Measurements from ENCODE around the gene CDH24. TPM values are rescaled to one million over a fixed set of nuclear protein-coding genes. Genes with fewer than 3 reads are reported as not detected.
A peak's percentile ranks its signal among the peaks of the same experiment; 100 is the strongest.

Gene CDH24
- total and polyA plus RNA-seq, 2 of the 4 experiments (the other 2 are of a cell fraction), result 3.9 to 24.4 TPM

DNA sequence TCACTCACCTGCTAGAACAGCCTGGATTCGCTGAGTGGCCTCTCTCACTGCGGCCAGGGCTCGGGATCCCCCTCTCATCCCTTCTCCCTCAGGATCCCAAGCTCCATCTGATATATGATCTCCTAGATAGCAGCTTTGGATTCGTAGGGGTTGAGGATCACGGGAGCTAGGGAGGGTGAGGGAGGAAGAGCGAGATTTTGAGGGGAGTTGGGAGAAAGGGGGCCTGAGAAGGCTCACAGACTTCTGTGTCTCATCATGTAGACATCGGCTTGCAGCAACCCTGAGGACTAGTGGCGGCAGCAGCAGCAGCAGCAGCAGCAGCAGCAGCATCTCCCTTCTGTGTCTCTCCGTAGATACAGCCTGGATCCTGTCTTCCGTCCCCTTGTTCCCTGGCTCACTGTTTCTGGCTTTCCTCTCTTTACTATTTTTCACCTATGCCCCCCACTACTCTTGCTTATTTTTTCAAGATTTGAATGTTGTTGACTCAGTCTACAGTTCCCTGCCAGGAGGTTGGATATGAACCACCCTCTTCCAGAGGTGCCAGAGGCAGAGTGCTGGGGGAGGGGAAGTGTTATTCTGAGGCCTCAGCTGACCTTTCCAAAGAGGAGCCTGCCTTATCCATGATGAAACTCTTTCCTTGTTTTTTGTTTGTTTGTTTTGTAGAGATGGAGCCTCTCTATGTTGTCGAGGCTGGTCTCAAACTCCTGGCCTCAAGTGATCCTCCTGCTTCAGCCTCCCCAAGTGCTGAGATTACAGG, 47.4 kb upstream of the CDH24 start, which contains the start of gene CIROP:
Gene CIROP (minus strand): TSS at position 399 of the 757 bp plus-strand sequence. CDS start 69 bp downstream, at position 330.
- no peak within 1 kb of the TSS for H3K4me3 ChIP-seq (ENCODE audit: insufficient read depth, low read depth, low read length)
- CTCF ChIA-PET, result interaction anchor here (0.7 to 1.4 kb wide), 2 partner anchors 36 to 43 kb away, joined by 3 to 4 read pairs; no protein-coding TSS in a partner anchor
- peak within 1 kb of the TSS; percentile 41; the same call in 1 of the 2 replicates for H4K5ac ChIP-seq (ENCODE audit: low read depth, low read length)
- peak within 1 kb of the TSS; percentile 66 for H2AK9ac ChIP-seq (replicated peaks; ENCODE audit: low read depth, low read length, poor library complexity)
- POLR2A ChIA-PET (ENCODE audit: unreplicated experiment), result no interaction called here
- H3K9me1 ChIP-seq (ENCODE audit: insufficient read depth, low read length), result peaks cover 2% of the 10 kb centered on the region; the same call in 1 of the 2 replicates
- H3K27ac ChIP-seq (ENCODE audit: insufficient read depth, low read length), result peak within 1 kb of the TSS; percentile 22; the same call in 1 of the 2 replicates
- in situ Hi-C loops (cut with MboI; ENCODE audit: low sequenced_read_pairs) (loop anchor here (5.0 kb wide), 1 partner anchor 37 kb away; no protein-coding TSS in a partner anchor), intact Hi-C loops (cut with micrococcal nuclease) (no loop called here), dilution Hi-C loops (cut with HindIII; ENCODE audit: low sequenced_read_pairs, unreplicated experiment) (no loop called here)
- H2BK5ac ChIP-seq (ENCODE audit: low read depth, low read length, poor library complexity, severe bottlenecking), result no peak within 1 kb of the TSS
- peak within 1 kb of the TSS; percentile 90 for H2AFZ ChIP-seq (replicated peaks; ENCODE audit: low read length, poor library complexity)
- no peaks in the 10 kb centered on the region for H3K27me3 ChIP-seq (ENCODE audit: control insufficient read depth, insufficient read depth, low read length)
- H2AK5ac ChIP-seq (ENCODE audit: low read depth, low read length), result peak within 1 kb of the TSS; percentile 77
- WGBS, 2 experiments (ENCODE audit: extremely low coverage in 2 of 2, insufficient read length in 1 of 2), result 0% methylated on average over 2 of the region's 11 CpGs; no CpG with 5 or more reads in 1 of the 2 experiments
- H3K14ac ChIP-seq (replicated peaks; ENCODE audit: low read depth, low read length), result peak within 1 kb of the TSS; percentile 90
- H3K36me3 ChIP-seq (ENCODE audit: control insufficient read depth, insufficient read depth, low read length), result peaks cover 3% of the 10 kb centered on the region; the same call in 1 of the 2 replicates
- H4K8ac ChIP-seq (ENCODE audit: low read depth in 2 of 2, low read length in 2 of 2), result peak within 1 kb of the TSS; percentile 39 to 59; a peak in 3 of 4 replicates
- peak within 1 kb of the TSS; percentile 56 for H3K9ac ChIP-seq (ENCODE audit: low read depth, low read length)
- H2BK20ac ChIP-seq (ENCODE audit: low read depth, low read length), result peak within 1 kb of the TSS; percentile 52; the same call in 1 of the 2 replicates
- peaks cover 10% of the 10 kb centered on the region; the same call in 1 of the 2 replicates for H4K20me1 ChIP-seq (ENCODE audit: insufficient read depth, low read length)
- H2BK120ac ChIP-seq (ENCODE audit: low read depth, low read length), result peak within 1 kb of the TSS; percentile 88
- H2BK15ac ChIP-seq (ENCODE audit: low read depth, low read length), result peak within 1 kb of the TSS; percentile 65; the same call in 1 of the 3 replicates
- ATAC-seq (ENCODE audit: low read depth), result peak; percentile 52
- H3K23ac ChIP-seq (ENCODE audit: low read depth, low read length), result peak within 1 kb of the TSS; percentile 85
- peak within 1 kb of the TSS; percentile 44 for H4K91ac ChIP-seq (ENCODE audit: insufficient read depth, low read depth, low read length)
- H3K79me1 ChIP-seq (ENCODE audit: low read depth in 1 of 2, low read length in 2 of 2), result peaks cover 0 to 17% of the 10 kb centered on the region in 2 experiments; a peak in 2 of 4 replicates
- DNase-seq, result peak; percentile 22
- no TSS peak for BruUV-seq (replicated peaks)
- H3K4ac ChIP-seq (ENCODE audit: low read depth, low read length), result peak within 1 kb of the TSS; percentile 75
- H3K4me2 ChIP-seq (ENCODE audit: low read depth, low read length), result peak within 1 kb of the TSS; percentile 56
- TF ChIP-seq MAZ (IDR thresholded peaks at IDR 0.05; ENCODE audit: borderline replicate concordance, low read depth, low read length), result no peak
- TF ChIP-seq, protein P1, sequence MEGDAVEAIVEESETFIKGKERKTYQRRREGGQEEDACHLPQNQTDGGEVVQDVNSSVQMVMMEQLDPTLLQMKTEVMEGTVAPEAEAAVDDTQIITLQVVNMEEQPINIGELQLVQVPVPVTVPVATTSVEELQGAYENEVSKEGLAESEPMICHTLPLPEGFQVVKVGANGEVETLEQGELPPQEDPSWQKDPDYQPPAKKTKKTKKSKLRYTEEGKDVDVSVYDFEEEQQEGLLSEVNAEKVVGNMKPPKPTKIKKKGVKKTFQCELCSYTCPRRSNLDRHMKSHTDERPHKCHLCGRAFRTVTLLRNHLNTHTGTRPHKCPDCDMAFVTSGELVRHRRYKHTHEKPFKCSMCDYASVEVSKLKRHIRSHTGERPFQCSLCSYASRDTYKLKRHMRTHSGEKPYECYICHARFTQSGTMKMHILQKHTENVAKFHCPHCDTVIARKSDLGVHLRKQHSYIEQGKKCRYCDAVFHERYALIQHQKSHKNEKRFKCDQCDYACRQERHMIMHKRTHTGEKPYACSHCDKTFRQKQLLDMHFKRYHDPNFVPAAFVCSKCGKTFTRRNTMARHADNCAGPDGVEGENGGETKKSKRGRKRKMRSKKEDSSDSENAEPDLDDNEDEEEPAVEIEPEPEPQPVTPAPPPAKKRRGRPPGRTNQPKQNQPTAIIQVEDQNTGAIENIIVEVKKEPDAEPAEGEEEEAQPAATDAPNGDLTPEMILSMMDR (conservative IDR thresholded peaks at IDR 0.05; ENCODE audit: low read depth, low read length), result no peak
- peak within 1 kb of the TSS; percentile 44; the same call in 1 of the 2 replicates for H3K18ac ChIP-seq (ENCODE audit: low read depth, low read length)
- H3K56ac ChIP-seq (ENCODE audit: extremely low read depth, insufficient read depth, low read length), result no peak within 1 kb of the TSS
- no peaks in the 10 kb centered on the region for H3K9me3 ChIP-seq (ENCODE audit: control insufficient read depth, insufficient read depth, low read length)
- H3K4me1 ChIP-seq (ENCODE audit: control insufficient read depth, insufficient read depth, low read length), result peaks cover 6% of the 10 kb centered on the region

All from IMR-90 (cell line).